GM10266 (cell line): ENCODE results near the gene MAP3K21.

Experiments
- DNase-seq: peaks from one replicate; pipeline ENCODE4 v3.0.0; 2012; ENCODE audit errors: extremely low spot score
- CTCF ChIP-seq: IDR thresholded peaks from 2 replicates; pipeline ENCODE4 v1.5.1; 2012; ENCODE audit warnings: mild to moderate bottlenecking, low read depth; ENCODE audit not compliant: control insufficient read depth, insufficient read depth; ENCODE audit errors: missing control alignments

Gene MAP3K21

GRCh38 chr1:233347338-233347737 is 19.8 kb downstream of the MAP3K21 start:
- no peak for DNase-seq
- TF ChIP-seq CTCF, result no peak

- TF ChIP-seq CTCF, result no peak
Observed at GRCh38 chr1:233349137-233349536, 21.6 kb downstream of the MAP3K21 start.

GRCh38 chr1:233354983-233355382 is 27.5 kb downstream of the MAP3K21 start:
- TF ChIP-seq CTCF, result no peak
- no peak for DNase-seq

More at GRCh38 chr1:233349137-233349536, 21.6 kb downstream of the MAP3K21 start:
- no peak for DNase-seq

GRCh38 chr1:233355841-233356704 is 28.5 kb downstream of the MAP3K21 start:
- DNase-seq, result no peak
- TF ChIP-seq CTCF, result no peak

- no peak for DNase-seq
- TF ChIP-seq CTCF, result no peak
Observed at GRCh38 chr1:233356705-233356987, 29.1 kb downstream of the MAP3K21 start.

GRCh38 chr1:233357595-233358397 is 30.3 kb downstream of the MAP3K21 start:
- DNase-seq, result no peak

More at GRCh38 chr1:233357595-233358397, 30.3 kb downstream of the MAP3K21 start:
- no peak for TF ChIP-seq CTCF
